Measurements from ENCODE around the gene SNCB.

DNA sequence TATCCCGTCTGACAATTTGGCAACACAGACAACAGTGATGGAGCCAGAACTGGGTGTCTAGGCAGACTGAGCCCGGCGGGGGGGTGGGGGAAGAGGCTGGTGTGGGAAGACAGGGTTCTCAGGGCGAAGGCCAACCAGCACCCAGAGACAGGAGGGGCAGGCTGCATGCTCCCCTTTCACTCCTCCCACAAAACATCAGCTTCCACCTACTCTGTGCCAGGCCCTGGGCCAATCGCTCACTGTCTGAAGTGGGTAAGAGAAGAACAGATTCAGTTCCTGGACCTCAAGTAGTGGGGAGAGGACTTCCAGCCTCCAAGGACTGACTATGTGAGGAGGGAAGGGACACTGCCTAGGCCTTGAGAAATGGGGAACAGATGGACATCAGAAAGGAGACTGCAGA lies 2.8 kb downstream of the SNCB start:
- TF ChIP-seq POLR2A (IDR thresholded peaks at IDR 0.05): no peak
- TF ChIP-seq, protein P1, sequence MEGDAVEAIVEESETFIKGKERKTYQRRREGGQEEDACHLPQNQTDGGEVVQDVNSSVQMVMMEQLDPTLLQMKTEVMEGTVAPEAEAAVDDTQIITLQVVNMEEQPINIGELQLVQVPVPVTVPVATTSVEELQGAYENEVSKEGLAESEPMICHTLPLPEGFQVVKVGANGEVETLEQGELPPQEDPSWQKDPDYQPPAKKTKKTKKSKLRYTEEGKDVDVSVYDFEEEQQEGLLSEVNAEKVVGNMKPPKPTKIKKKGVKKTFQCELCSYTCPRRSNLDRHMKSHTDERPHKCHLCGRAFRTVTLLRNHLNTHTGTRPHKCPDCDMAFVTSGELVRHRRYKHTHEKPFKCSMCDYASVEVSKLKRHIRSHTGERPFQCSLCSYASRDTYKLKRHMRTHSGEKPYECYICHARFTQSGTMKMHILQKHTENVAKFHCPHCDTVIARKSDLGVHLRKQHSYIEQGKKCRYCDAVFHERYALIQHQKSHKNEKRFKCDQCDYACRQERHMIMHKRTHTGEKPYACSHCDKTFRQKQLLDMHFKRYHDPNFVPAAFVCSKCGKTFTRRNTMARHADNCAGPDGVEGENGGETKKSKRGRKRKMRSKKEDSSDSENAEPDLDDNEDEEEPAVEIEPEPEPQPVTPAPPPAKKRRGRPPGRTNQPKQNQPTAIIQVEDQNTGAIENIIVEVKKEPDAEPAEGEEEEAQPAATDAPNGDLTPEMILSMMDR (IDR thresholded peaks at IDR 0.05): no peak
